GM21737 (cell line): ENCODE measurements around the gene PLA2G3.
"Not testable (repeated sequence)": the region's sequence is repeated elsewhere in the genome, so short reads cannot be mapped to it uniquely, and the experiment has no call there.

ENCODE experiments used
- ATAC-seq: cut with Tn5 transposase; IDR thresholded peaks from one replicate; pipeline ENCODE4 v1.9.1; 2021; ENCODE audit warnings: mild to moderate bottlenecking, moderate library complexity; ENCODE audit not compliant: unreplicated experiment

PLA2G3 gene

DNA sequence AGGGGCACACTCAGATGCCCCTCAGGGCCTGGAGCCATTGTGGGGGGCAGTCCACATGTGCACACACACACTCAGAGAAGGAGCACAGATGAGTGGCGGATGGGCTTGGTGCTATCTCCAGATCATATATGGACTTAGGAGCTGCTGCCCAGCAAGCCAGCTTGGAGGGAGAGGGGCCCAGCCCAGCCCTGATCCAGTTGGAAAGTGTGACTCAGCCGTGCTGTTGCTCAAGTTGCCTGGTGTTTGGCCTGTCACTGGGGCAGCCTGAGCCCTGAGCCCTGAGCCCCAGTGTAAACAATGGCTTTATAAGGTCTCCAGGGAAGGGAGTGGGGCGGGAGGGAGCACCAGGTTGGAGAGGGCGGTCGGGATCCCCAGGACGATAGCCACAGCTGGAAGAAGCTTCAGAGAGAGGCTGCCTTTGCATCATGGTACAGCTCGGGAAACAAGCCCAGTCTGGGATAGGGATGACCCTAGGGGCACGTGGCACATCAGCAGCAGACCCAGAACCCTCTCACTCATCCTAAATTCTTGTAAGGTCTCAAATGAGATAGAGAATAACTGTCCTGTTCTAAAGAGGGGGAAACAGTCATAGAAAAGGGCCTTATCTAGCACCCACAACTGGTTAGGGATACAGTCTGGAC is 37.7 kb downstream of the PLA2G3 start:
- no peak for ATAC-seq

DNA sequence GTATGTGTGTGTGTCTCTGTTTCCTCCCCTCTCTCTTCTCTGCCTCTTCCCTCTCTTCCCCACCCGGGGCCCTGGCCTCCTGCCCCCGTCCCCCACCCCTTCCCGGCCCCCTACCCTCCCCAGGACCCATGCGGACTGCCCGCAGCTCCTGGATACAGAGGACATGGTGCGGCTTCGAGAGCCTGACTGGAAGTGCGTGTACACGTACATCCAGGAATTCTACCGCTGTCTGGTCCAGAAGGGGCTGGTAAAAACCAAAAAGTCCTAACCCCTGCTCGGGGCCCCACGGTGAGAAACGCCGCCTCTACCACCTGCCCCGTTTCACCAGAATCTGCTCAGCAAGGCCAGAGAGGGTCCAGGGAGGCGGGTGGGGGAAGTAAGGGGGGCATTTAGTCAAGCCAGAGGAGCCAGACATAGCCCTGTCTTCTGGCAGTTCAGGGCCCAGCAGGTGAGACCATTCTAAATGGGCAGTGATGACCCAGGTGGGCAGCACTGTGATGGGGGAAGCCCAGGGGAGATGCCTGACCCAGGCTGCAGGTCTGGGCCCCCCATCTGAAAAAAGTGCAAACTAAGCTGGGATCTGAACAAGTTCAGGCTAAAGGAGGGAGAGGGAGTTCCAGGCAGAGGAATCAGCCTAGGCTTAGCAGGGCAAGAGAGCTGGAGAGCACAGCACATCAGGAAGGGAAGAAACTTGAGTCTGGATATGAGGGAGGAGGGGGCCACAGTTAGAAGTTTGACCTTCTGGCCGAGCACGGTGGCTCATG is 39.4 kb downstream of the PLA2G3 start:
- no peak for ATAC-seq

DNA sequence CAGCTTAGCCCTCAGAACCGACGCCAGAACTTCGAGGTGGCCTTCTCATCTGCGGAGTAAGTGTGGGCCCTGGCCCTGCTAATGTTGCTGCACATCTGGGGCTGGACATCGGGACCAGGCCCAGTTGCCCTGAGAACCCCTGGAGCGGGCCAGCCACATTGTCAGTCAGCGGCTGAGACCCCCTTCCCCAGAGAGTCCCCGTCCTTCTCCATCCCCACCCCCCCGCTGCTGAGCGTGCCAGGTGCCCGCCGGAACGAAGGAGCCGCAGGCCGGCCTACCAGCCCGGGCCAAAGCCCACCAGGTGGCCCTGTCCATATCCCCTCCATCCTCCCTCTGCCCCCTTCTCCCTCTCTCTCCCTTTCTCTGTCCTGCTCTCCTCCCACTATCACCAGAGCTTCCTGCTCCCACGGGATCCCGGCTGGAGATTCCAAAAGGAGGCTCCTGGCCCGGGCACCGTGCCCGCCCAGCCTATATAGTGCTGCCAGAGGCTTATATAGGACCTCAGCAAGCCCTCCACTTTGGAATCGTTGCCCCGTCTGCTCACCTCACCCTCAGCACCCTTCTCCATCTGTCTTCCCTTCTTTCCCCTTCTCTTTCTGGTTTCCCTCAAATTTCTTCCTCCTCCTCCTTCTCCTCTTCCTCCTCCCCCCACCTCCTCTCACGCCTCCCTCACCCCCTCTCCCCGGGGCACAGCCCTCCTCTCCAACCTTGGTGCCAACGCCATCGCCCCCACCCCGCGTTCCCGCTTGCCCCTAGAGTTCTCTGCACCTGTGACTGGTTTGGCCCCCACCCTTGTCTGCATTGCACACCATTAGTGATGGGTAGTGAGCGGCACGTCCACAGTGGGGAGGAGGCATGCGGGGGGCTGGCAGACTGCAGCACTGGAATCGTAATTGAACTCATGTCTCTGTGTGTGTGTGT is 40.2 kb downstream of the PLA2G3 start:
- no peak for ATAC-seq

DNA sequence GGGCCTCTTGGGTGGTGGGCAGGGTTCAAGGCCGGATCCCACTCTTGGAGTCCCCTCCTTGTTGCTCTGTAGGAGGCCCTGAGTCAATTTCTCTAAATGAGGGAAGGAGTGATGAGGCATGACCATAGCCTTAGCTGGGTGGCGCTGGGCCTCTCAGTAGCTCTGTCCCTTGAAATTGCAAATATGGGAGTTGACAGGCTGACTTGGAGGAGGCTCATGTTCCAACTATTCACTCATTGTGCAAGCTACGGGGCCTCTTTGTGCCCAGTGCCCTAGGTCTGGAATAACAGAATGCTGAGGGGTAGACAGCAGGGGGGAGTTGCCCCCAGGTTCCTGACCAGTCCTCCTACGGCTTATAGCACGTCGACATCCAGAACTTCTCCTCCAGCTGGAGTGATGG is 40.9 kb downstream of the PLA2G3 start:
- no peak for ATAC-seq

DNA sequence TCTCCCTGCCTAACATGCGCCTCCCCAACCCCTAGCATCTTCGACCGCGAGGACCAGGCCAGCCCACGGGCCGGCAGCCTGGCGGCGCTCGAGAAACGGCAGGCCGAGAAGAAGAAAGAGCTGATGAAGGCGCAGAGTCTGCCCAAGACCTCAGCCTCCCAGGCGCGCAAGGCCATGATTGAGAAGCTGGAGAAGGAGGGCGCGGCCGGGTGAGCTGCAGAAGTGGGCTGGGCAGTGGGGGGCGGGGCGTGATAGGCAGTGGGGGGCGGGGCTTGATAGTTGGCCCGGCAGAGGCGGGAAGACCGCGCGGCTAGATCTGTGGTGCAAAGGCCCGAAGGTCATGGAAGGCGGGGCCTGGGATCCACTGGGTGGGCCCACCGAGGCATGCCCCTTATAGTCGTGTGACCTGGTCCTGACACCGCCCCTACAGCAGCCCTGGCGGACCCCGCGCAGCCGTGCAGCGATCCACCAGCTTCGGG is 41.6 kb downstream of the PLA2G3 start:
- no peak for ATAC-seq

DNA sequence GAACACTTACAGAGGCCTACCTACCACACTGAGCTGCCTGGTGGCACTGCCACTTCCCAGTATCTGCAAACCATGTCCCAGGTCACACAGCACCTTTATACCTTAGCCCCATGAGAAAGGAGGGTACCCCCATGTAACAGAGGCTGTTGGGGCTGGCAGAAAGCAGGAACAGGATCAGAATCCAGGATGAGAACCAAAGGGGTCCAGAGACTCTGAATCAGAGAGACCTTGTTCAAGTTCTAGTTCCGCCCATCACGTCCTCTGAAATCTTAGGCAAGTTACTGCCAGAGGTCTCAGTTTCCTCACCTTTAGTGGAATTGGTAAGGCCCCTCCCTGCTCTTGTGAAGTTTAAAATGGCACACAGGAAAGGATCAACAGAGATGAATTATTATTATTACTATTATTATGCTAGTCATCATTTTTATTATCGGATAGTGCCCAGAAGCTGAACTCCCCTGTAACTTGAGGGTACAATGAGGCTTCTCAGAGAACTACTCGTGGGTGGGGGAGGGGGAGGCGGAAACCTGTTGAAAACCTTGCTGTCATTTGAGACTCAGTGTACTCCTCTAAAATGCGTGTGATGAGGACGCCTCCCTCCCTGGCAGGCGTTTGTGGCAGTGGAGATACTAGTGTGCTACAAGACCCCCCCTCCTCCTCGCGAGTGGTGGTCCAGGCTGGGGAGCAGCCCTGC is 42.2 kb downstream of the PLA2G3 start:
- no peak for ATAC-seq

- not testable (repeated sequence) for ATAC-seq
Measured at GRCh38 chr22:31097539-31097938, 42.8 kb downstream of the PLA2G3 start.

GRCh38 chr22:31096657-31097279 is 43.5 kb downstream of the PLA2G3 start:
- no peak for ATAC-seq

GRCh38 chr22:31095637-31096249 is 44.6 kb downstream of the PLA2G3 start:
- ATAC-seq: no peak

- no peak for ATAC-seq
Measured at GRCh38 chr22:31094741-31095140, 45.6 kb downstream of the PLA2G3 start.

GRCh38 chr22:31094021-31094551 is 46.2 kb downstream of the PLA2G3 start:
- no peak for ATAC-seq

GRCh38 chr22:31093086-31093850 is 47.0 kb downstream of the PLA2G3 start:
- ATAC-seq: no peak

GRCh38 chr22:31092161-31092560 is 48.1 kb downstream of the PLA2G3 start:
- no peak for ATAC-seq

DNA sequence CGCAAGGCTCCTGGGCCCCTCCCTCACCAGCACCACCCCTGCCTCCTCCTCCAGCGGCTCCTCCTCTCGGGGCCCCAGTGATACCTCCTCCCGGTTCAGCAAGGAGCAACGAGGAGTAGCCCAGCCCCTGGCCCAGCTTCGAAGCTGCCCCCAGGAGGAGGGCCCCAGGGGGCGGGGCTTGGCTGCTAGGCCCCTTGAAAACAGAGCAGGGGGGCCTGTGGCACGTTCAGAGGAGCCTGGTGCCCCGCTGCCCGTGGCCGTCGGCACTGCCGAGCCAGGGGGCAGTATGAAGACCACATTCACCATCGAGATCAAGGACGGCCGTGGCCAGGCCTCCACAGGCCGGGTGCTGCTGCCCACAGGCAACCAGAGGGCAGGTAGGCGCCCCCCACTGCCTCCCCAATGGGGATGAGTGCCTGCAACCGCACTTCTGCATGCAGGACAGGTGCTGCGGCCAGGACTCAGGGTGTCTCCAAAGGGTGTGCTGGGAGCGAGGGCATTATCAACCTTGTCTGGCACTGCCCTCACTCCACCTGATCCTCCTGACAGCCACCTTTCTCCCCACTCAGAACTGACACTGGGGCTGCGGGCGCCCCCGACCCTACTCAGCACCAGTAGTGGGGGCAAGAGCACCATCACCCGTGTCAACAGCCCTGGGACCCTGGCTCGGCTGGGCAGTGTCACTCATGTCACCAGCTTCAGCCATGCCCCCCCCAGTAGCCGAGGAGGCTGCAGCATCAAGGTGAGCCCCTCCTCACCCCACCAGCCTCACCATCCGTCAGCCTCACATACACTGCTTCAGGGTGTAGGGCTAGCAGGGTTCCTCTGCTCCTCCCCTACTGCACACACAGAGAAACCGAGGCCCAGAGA is 49.0 kb downstream of the PLA2G3 start:
- no peak for ATAC-seq

- no peak for ATAC-seq
Measured at GRCh38 chr22:31090217-31091085, 49.9 kb downstream of the PLA2G3 start.

- ATAC-seq: no peak
Measured at GRCh38 chr22:31089160-31090100, 50.9 kb downstream of the PLA2G3 start.
